ENCODE measurements around the gene CXCR1.
"Not testable (repeated sequence)": the region's sequence is repeated elsewhere in the genome, so short reads cannot be mapped to it uniquely, and the experiment has no call there.

CXCR1 gene

DNA sequence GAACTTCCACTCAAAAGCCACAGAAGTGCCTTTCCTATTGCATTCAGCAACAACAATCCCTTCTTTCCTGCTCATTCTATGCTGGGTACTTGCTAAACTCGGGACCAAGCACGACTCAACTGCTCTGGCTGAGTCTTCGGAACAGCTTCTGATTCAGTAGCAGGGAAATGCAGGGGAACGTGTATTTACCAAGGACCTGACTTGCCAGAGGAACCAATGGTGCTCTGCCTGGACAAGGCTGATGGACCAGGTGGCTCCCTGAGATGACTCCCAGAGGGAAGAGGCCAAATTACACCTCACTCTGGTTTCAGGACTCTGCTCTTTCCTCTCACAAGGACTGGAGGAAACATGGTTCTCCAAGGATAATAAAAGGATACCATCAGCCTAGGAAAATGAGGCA is 28.7 kb downstream of the CXCR1 start:
- H3K4me1 Mint-ChIP-seq, result no peaks in the 10 kb centered on the region
- DNase-seq (no peak), ATAC-seq (no peak)
- no peaks in the 10 kb centered on the region for H3K36me3 Mint-ChIP-seq (ENCODE audit: low read depth)
- no peak overlapping the region for H3K4me3 Mint-ChIP-seq
- peaks cover 40% of the 10 kb centered on the region for H3K27me3 Mint-ChIP-seq
- no peak overlapping the region for H3K27ac Mint-ChIP-seq
- H3K9me3 Mint-ChIP-seq, result no peaks in the 10 kb centered on the region

DNA sequence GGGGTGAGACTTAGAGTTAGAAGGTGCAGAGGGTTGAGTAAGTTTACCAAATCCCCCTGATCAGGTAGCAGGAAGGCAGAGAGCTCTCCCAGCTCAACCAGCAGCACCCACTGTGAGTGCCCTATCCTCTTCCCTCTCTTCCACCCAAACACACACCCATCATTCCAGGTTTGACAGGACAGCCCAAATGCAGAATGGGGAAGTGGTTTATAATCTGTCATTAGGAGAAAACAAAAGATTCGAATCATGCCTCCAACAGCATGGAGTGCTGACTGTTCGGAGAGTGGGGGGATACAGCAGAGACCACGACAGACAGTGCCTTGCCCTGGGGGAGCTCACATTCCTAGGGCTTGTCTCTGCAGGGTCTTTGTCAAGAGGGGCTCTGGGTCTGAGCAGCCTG is 29.2 kb downstream of the CXCR1 start:
- ATAC-seq, result no peak
- Mint-ChIP-seq H3K9me3 (no peaks in the 10 kb centered on the region), H3K27ac (no peak overlapping the region), H3K4me1 (no peaks in the 10 kb centered on the region), H3K27me3 (peaks cover 40% of the 10 kb centered on the region), H3K4me3 (no peak overlapping the region), H3K36me3 (ENCODE audit: low read depth) (no peaks in the 10 kb centered on the region)
- no peak for DNase-seq

DNA sequence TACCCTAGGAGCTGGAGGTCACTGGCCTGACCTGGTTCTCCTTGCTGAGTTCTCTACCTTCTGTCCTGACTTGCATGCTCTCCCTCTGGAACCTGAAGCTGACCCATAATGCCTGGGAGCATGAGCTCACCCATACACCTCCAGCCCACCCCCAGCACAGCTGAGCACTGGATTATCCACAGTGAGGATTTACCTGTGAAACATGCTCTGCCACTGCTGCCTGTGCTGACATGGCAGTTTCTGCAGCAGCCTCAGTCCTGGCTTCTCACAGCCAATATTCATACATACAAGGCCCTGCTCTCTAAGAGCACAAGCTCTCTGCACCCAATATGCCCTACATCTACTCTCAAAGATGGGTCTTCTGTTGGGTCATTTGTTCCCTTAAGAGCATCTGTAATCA is 35.9 kb downstream of the CXCR1 start:
- peaks cover 16% of the 10 kb centered on the region for H3K27me3 Mint-ChIP-seq
- no peak overlapping the region for H3K4me3 Mint-ChIP-seq
- ATAC-seq (no peak), DNase-seq (no peak)
- H3K9me3 Mint-ChIP-seq, result no peaks in the 10 kb centered on the region
- H3K4me1 Mint-ChIP-seq, result no peaks in the 10 kb centered on the region
- H3K27ac Mint-ChIP-seq, result no peak overlapping the region
- H3K36me3 Mint-ChIP-seq (ENCODE audit: low read depth), result no peaks in the 10 kb centered on the region

DNA sequence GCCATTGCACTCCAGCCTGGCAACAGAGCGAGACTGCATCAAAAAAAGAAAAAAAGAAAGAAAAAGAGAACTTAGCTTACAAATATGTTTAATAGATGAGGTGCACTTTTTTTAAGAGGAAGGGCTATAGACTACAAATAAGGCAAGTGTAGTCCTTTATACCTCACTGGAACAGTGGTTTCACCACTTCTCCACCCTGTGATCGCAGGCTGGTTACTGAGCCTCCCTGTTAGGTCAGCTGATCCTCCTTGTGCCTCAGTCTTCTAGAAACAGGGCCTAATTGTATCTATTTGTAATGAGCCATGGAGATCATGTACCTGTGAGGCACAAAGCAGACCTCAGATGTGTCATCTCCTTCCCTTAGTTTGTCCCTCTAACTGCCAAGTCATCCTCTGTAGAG is 36.4 kb downstream of the CXCR1 start:
- Mint-ChIP-seq H3K4me1 (peaks cover 4% of the 10 kb centered on the region), H3K27ac (no peak overlapping the region), H3K36me3 (ENCODE audit: low read depth) (no peaks in the 10 kb centered on the region), H3K4me3 (no peak overlapping the region), H3K27me3 (peaks cover 17% of the 10 kb centered on the region), H3K9me3 (no peaks in the 10 kb centered on the region)
- ATAC-seq (no peak), DNase-seq (no peak)

DNA sequence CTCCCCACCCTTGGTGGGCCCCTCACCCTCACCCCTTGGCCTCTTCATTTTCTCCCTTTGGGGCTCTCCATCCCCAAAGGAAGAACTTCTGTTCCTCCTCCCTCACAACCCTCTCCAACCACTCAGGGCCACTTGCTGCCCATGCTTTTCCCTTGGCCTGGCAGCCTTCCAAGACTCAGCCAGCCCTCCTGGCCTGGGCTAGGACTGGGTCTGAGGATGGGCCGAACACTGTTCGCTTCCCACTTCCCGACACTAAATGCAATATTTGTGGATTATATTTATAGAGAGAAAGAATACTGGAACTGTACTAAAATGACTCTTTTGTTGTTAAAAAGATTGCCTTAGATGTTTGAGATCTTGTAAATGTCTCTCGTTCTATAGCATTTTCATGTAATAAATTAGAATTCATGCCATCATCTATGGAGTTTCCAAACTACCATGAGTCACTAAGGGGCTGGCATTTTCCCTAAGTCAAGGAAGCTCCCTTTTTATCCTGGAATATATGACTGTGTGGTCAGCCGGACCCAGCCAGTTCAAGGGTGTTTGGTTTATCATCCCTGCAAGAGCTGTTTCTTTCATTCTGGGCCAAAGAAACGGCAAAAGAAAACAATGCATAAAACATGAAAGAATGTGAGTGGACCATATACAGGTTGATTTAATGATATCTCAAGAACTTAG is 37.2 kb downstream of the CXCR1 start:
- Mint-ChIP-seq H3K4me3 (no peak overlapping the region), H3K27me3 (peaks cover 21% of the 10 kb centered on the region), H3K9me3 (no peaks in the 10 kb centered on the region), H3K4me1 (peaks cover 4% of the 10 kb centered on the region), H3K36me3 (ENCODE audit: low read depth) (no peaks in the 10 kb centered on the region), H3K27ac (no peak overlapping the region)
- ATAC-seq, result no peak
- DNase-seq, result no peak

DNA sequence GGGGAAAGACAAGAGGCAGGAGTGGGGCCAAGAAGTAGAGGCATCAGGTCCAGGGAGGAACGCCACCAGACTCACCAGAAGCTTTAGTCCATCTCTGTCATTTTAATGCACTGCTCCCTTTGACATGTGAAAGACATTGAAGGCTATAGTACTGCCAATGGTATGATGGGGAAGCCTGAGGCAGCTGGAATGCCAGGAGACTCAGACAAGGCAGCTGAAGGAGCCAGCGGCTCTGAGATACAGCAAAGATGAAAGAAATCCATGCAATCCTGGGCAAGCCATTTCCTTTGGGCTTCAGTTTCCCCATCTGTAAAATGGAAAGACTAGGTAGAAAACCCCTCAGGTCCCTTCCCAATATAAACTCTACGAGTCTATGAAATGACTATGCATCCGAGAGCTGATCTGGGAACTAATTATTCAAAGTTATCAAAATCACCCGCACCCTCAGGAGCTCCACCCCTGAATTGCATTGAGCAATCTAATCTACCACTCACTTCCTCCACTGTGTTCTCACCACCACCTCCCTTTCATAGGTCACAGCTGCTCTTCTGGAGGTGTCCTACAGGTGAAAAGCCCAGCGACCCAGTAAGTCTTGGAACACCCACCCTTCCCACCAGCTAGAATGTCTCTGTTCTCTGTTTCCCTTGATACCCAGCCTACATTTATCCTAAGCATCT is 37.8 kb downstream of the CXCR1 start:
- no peak for ATAC-seq
- H3K36me3 Mint-ChIP-seq (ENCODE audit: low read depth), result no peaks in the 10 kb centered on the region

DNA sequence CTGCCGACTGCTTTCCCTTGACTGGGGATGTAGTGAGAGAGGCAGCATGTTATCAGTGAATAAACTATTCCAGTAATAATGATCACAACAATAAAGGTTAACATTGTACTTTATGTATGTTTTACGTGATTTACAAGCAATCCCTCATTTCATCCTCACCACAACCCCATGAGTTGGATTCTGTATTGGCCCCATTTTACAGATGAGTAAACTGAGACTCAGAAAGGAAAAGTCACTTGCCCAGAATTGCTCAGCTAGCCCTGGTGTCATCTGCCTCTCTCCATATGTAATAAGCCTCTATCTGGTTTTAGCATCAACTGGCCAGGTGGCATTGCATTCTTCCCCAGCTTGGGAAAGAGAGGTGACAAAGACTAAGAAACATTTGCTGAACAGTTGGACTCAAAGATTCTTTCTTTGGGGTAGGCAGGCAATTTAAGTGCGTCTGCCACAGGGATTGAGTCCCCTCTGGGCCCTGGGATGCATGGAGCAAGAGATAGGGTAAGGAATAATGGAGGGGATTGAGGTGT is 38.8 kb downstream of the CXCR1 start:
- H3K9me3 Mint-ChIP-seq, result peaks cover under 1% of the 10 kb centered on the region
- no peak for ATAC-seq
- peaks cover 4% of the 10 kb centered on the region for H3K4me1 Mint-ChIP-seq
- peaks cover 20% of the 10 kb centered on the region for H3K27me3 Mint-ChIP-seq
- no peak overlapping the region for H3K27ac Mint-ChIP-seq
- H3K36me3 Mint-ChIP-seq (ENCODE audit: low read depth), result no peaks in the 10 kb centered on the region
- DNase-seq, result no peak
- H3K4me3 Mint-ChIP-seq, result no peak overlapping the region

More for the DNA sequence above, 37.8 kb downstream of the CXCR1 start:
- Mint-ChIP-seq H3K27me3 (peaks cover 21% of the 10 kb centered on the region), H3K4me1 (peaks cover 4% of the 10 kb centered on the region), H3K4me3 (no peak overlapping the region), H3K27ac (no peak overlapping the region), H3K9me3 (no peaks in the 10 kb centered on the region)
- DNase-seq, result no peak

DNA sequence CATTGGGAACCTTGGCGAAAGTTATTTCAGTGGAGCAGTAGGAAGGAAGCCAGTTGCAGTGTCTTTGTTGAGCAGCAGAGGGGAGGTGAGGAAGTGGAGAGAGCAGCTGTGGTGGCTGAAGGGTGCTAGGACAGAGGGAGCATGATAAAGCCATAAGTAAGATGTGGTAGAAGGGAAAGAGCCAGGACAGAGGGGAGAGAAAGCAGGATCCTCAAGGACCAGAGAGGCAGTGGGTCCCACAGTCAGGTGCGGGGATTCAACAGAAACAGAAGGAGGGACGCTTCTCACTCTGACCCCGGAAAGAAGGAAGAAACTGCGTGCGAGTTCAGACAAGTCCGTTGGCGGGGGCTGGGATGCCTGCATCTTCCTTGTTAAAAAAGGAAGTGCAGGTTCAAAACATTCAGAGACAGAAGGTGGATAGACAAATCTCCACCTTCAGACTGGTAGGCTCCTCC is 41.1 kb downstream of the CXCR1 start, which contains the start of gene CXCR2:
Gene CXCR2 (plus strand): TSS at position 403 of the 455 bp plus-strand sequence. CDS start 8,774 bp downstream, outside the sequence.
- Mint-ChIP-seq H3K4me1 (peaks cover 4% of the 10 kb centered on the region), H3K4me3 (no peak within 1 kb of the TSS), H3K9me3 (peaks cover 6% of the 10 kb centered on the region), H3K27ac (no peak within 1 kb of the TSS), H3K27me3 (peaks cover 18% of the 10 kb centered on the region), H3K36me3 (ENCODE audit: low read depth) (no peaks in the 10 kb centered on the region)
- ATAC-seq, result no peak
- DNase-seq, result no peak

DNA sequence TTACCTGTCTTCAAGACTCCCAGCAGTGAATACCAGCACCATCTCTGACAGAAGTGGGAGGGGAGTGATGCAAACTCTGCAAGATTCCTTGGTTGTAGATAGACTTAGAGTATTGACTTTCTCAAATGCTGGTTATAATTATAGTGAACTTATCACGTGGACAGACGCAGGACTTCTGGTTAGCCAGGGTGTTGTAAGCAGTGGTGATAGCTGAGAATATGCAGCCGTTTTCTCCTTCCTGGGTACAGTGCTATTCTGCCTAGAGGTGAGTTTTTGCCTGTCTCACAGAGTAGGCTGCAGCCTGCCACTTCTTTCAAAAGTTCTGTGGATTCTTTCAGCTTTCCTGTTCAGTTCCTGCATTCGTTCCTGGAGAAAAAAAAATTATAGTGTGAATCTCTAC is 41.7 kb downstream of the CXCR1 start:
- Mint-ChIP-seq H3K27ac (no peak overlapping the region), H3K27me3 (peaks cover 22% of the 10 kb centered on the region), H3K36me3 (ENCODE audit: low read depth) (no peaks in the 10 kb centered on the region), H3K4me3 (no peak overlapping the region), H3K4me1 (peaks cover 4% of the 10 kb centered on the region), H3K9me3 (peaks cover 6% of the 10 kb centered on the region)
- DNase-seq (no peak), ATAC-seq (no peak)

DNA sequence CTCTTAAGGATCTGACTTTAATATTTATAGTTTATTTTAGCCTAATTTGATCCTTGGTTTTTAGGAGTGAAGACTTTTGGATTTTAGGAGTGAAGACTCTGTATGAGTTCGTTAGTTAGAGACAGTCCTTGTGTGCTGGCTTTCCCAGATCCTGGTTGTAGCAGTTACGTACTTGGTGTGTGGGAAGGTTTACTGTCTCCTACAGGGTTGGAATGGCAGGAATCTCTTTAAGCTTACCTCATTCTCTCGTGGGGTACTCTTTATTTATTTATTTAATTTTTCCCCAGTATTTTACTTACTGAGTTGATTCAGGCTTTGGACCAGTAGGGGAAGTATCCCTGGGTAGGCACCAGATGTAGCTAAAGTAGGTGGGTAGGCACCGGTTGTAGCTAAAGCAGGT is 42.8 kb downstream of the CXCR1 start:
- H3K27me3 Mint-ChIP-seq, result peaks cover 16% of the 10 kb centered on the region
- H3K4me3 Mint-ChIP-seq, result no peak overlapping the region
- no peak for DNase-seq
- no peak overlapping the region for H3K27ac Mint-ChIP-seq
- no peak for ATAC-seq
- peaks cover 4% of the 10 kb centered on the region for H3K4me1 Mint-ChIP-seq
- peaks cover 6% of the 10 kb centered on the region for H3K9me3 Mint-ChIP-seq
- no peaks in the 10 kb centered on the region for H3K36me3 Mint-ChIP-seq (ENCODE audit: low read depth)

DNA sequence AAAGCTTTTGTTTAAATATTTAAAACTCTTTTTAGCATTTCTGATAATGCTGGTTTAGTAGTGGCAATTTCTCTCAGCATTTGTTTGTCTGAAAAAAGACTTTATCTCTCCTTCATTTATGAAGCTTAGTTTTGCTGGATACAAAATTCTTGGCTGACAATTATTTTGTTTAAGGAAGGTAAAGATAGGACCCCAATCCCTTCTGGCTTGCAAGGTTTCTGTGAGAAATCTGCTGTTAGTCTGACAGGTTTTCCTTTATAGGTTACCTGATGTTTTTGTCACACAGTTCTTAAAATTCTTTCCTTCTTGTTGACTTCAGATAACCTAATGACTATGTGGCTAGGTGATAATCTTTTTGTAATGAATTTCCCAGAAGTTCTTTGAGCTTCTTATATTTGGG is 44.5 kb downstream of the CXCR1 start:
- not testable (repeated sequence) for H3K4me1 Mint-ChIP-seq; H3K36me3 Mint-ChIP-seq (ENCODE audit: low read depth)
- peaks cover 16% of the 10 kb centered on the region for H3K27me3 Mint-ChIP-seq

DNA sequence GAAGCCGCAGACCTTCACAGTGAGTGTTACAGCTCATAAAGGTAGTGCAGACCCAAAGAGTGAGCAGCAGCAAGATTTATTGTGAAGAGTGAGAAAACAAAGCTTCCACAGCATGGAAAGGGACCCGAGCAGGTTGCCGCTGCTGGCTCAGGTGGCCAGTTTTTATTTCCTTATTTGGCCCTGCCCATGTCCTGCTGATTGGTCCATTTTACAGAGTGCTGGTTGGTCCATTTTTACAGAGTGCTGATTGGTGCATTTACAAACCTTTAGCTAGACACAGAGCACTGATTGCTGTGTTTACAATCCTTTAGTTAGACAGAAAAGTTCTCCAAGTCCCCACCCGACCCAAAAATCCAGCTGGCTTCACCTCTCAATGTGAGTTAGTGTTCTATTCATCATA is 45.0 kb downstream of the CXCR1 start:
- peaks cover 15% of the 10 kb centered on the region for H3K9me3 Mint-ChIP-seq
- not testable (repeated sequence) for ATAC-seq; H3K4me3 Mint-ChIP-seq; H3K4me1 Mint-ChIP-seq; H3K36me3 Mint-ChIP-seq (ENCODE audit: low read depth); H3K27ac Mint-ChIP-seq; DNase-seq
- H3K27me3 Mint-ChIP-seq, result peaks cover 16% of the 10 kb centered on the region

More for the DNA sequence above, 44.5 kb downstream of the CXCR1 start:
- H3K4me3 Mint-ChIP-seq, ATAC-seq, H3K27ac Mint-ChIP-seq, DNase-seq: not testable (repeated sequence)
- H3K9me3 Mint-ChIP-seq, result peaks cover 12% of the 10 kb centered on the region

Data from activated naive CD8-positive, alpha-beta T cell treated with anti-CD3 and anti-CD28 coated beads, Interleukin-2, amount 50 U/mL, for 24 hours (primary cell).